GM19043 (cell line): ENCODE results near the gene ARL2.

Experiments
- ATAC-seq: cut with Tn5 transposase; IDR thresholded peaks from one replicate; pipeline ENCODE4 v1.9.1; 2021; ENCODE audit warnings: low read depth; ENCODE audit not compliant: unreplicated experiment

ARL2 gene

DNA sequence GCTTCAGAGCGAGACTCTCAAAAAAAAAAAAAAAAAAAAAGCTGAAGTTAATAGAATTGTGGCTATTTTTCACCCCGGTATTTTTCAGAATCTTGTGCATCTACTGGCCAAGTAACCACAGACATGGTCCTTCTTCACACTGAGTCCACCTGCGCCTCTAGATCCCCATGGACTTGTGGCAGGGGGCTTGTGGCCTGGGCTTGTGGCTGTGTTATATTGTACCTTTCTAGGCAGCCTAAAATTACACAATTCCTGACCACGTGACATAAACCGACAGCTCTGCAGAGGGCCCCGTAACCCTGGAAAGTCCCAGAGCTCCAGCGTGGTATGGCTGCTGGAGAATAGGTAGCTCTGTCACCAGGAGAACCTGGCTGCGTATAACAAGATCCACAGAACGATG, 55.3 kb downstream of the ARL2 start:
- ATAC-seq, result no peak
